PFSK-1 (cell line): Measurements from ENCODE around the gene FMN1.

Experiments
- FOXP2 ChIP-seq: optimal IDR thresholded peaks from 2 replicates; pipeline ENCODE3; 2011; ENCODE audit warnings: borderline replicate concordance, control low read depth, inconsistent platforms; ENCODE audit not compliant: insufficient read depth; ENCODE audit errors: extremely low read length, extremely low read depth
- POLR2AphosphoS5 ChIP-seq: IDR thresholded peaks from 2 replicates; pipeline ENCODE4 v1.6.1; 2012; ENCODE audit warnings: low read depth, mild to moderate bottlenecking, control low read depth, low read length, moderate library complexity
- REST ChIP-seq, 2 experiments: IDR thresholded peaks; 2 replicates each; pipeline versions ENCODE4 v1.6.1 to v1.8.0; 2011 to 2012; ENCODE audit warnings: low read depth in 2 of 2, low read length in 2 of 2, control low read depth in 1 of 2, inconsistent platforms in 1 of 2, mild to moderate bottlenecking in 1 of 2, moderate library complexity in 1 of 2; ENCODE audit not compliant: insufficient read depth in 1 of 2
- TAF1 ChIP-seq: IDR thresholded peaks from 2 replicates; pipeline ENCODE4 v1.6.1; 2012; ENCODE audit warnings: low read length, control low read depth, borderline replicate concordance; ENCODE audit not compliant: insufficient read depth

GRCh38 chr15:33040496-33040895 is 154.0 kb downstream of the FMN1 start:
- no peak for TF ChIP-seq POLR2AphosphoS5
- no peak for TF ChIP-seq REST (IDR thresholded peaks at IDR 0.05; ENCODE audit: insufficient read depth in 1 of 2, low read depth in 2 of 2, low read length in 2 of 2)
- TF ChIP-seq TAF1 = no peak
- TF ChIP-seq FOXP2 = no peak
